Stomach (tissue), 4 donors: ENCODE data around the gene CRTC1.

Source experiments
- EP300 ChIP-seq: sonication (generic); formaldehyde crosslinking; IDR thresholded peaks from one replicate; pipeline ENCODE4 v1.6.1; 2017; ENCODE audit warnings: antibody characterized with exemption
- POLR2A ChIP-seq, 4 donors: fragments of 450-650 bp; IDR thresholded peaks; one replicate each; pipeline ENCODE4 v1.6.1; 2016; ENCODE audit warnings: antibody characterized with exemption in 4 of 4, control low read depth in 2 of 4, mild to moderate bottlenecking in 1 of 4, moderate library complexity in 1 of 4
- POLR2AphosphoS5 ChIP-seq, 3 donors: sonication (generic); formaldehyde crosslinking; IDR thresholded peaks; one replicate each; pipeline ENCODE4 v1.6.1; 2016; ENCODE audit warnings: antibody characterized with exemption in 3 of 3
- TF ChIP-seq, protein P1 (sequence below), 7 experiments: fragments of 450-650 bp in 4 of 7; fragments of 200-600 bp in 3 of 7; sonication (generic) in 3 of 7; IDR thresholded peaks; one replicate each; pipeline ENCODE4 v1.5.1; 2016 to 2019; ENCODE audit warnings: antibody characterized with exemption in 7 of 7, control low read depth in 2 of 7, mild to moderate bottlenecking in 1 of 7

DNA sequence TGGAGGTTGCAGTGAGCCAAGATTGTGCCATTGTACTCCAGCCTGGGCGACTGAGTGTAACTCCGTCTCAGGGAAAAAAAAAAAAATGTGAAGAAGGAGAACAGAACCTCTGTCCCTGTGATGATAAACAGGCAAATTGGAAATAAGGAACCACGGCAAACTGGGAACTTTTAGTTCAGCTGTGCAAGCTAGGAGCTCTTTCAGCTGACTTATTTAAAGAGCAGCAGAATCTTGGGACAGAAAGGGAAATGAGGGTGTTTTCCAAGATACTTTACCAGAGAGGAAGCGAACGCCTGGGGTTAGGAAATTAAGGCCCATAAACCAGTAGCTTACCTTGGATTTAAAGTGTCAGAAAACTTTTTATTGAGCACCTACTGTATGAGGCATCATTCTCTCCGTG, 145.3 kb downstream of the CRTC1 start:
- TF ChIP-seq, protein P1, sequence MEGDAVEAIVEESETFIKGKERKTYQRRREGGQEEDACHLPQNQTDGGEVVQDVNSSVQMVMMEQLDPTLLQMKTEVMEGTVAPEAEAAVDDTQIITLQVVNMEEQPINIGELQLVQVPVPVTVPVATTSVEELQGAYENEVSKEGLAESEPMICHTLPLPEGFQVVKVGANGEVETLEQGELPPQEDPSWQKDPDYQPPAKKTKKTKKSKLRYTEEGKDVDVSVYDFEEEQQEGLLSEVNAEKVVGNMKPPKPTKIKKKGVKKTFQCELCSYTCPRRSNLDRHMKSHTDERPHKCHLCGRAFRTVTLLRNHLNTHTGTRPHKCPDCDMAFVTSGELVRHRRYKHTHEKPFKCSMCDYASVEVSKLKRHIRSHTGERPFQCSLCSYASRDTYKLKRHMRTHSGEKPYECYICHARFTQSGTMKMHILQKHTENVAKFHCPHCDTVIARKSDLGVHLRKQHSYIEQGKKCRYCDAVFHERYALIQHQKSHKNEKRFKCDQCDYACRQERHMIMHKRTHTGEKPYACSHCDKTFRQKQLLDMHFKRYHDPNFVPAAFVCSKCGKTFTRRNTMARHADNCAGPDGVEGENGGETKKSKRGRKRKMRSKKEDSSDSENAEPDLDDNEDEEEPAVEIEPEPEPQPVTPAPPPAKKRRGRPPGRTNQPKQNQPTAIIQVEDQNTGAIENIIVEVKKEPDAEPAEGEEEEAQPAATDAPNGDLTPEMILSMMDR (IDR thresholded peaks at IDR 0.05): no peak
- TF ChIP-seq POLR2A (IDR thresholded peaks at IDR 0.05) (no peak), EP300 (no peak), POLR2AphosphoS5 (IDR thresholded peaks at IDR 0.05) (no peak)
